Measurements from ENCODE around the gene DIO2. TPM values are rescaled to one million over a fixed set of nuclear protein-coding genes. Genes with fewer than 3 reads are reported as not detected.

The DIO2 gene
- total RNA-seq, result 1 to 10 TPM in 2 of 3 donors, under 1 TPM in 1; 0.41 to 1.3 (median 1.1) TPM
- long read RNA-seq, donor 1, result 0 reads
- long read RNA-seq, donor 2, partial matches to known transcripts, result 0 of 1 reads
- long read RNA-seq, donor 2, other reads (novel, unspliced or antisense), result 1 of 1 reads

DNA sequence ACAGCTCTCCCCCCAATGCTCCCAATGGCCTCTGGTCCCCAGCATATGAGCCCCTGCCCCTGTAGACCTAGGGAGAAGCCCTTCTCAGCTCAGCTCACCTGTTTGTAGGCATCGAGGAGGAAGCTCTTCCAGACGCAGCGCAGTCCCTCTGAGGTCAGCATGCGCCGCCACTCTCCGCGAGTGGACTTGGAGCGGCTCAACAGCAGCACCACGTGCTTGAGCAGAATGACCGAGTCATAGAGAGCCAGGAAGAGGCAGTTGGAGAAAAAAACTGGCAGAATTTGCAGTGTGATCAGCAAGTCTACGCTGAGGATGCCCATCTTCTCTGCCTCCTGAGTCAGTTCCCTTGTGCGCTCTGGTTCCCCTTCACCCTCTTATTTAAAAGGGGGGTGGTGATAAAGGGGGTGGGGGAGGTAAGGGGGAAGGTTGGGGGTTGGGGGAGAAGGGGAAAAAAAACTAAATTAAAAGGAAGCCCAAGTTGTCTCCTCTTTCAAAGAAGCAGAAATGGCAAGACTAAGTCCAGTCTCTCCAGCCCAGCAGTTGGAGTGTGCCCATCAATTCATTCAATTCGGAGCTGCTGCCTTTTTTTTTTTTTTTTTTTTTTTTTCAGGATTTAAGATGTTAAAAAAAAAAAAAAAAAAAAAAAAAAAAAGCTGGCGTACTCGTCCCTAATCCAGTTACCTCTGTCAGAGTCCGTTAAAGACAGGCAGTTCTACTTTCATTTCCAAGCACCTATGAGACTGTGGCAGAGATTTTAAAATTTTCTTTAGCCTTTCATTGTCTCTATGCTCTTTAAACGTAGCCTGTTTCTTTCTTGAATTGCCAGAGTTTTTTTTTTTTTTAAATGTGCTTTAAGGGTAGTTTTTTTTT, at the start of gene DIO2:
Gene DIO2 (minus strand): TSS at position 352 of the 870 bp plus-strand sequence. CDS start 32 bp downstream, at position 320.
- Histone ChIP-seq H3K36me3 (ENCODE audit: low read depth) (no peaks in the 10 kb centered on the region), H3K9me3 (no peaks in the 10 kb centered on the region), H3K4me1 (ENCODE audit: low read depth) (no peaks in the 10 kb centered on the region), H3K4me3 (no peak within 1 kb of the TSS)
- intact Hi-C loops (cut with DNase I, micrococcal nuclease), result no loop called here
- TF ChIP-seq, protein P1, sequence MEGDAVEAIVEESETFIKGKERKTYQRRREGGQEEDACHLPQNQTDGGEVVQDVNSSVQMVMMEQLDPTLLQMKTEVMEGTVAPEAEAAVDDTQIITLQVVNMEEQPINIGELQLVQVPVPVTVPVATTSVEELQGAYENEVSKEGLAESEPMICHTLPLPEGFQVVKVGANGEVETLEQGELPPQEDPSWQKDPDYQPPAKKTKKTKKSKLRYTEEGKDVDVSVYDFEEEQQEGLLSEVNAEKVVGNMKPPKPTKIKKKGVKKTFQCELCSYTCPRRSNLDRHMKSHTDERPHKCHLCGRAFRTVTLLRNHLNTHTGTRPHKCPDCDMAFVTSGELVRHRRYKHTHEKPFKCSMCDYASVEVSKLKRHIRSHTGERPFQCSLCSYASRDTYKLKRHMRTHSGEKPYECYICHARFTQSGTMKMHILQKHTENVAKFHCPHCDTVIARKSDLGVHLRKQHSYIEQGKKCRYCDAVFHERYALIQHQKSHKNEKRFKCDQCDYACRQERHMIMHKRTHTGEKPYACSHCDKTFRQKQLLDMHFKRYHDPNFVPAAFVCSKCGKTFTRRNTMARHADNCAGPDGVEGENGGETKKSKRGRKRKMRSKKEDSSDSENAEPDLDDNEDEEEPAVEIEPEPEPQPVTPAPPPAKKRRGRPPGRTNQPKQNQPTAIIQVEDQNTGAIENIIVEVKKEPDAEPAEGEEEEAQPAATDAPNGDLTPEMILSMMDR (IDR thresholded peaks at IDR 0.05), result no peak
- DNase-seq (peak in 2 of 3 donors; percentile 5 to 22), ATAC-seq (peak; percentile 25)

DNA sequence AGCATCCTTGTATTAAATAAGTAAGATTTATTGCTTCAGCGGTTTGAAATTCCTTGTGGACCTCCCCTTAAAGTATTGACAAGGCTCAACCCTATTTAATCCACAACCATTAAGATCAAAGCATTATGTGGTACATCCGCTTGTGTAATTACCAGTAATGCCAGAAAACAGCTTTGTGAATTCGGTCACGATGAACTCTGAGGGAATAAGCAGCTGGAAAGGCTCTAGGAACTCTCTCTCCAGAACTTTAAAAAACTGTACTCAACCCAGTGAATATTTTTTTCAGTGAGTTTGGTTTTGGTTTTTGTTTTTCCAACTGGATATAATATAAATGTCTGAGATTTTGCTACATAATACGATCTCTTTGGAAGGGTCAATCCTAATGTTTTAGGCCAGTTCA, 49.3 kb upstream of the DIO2 start:
- Histone ChIP-seq H3K4me1 (ENCODE audit: low read depth) (no peaks in the 10 kb centered on the region), H3K36me3 (ENCODE audit: low read depth) (no peaks in the 10 kb centered on the region), H3K9me3 (no peaks in the 10 kb centered on the region), H3K4me3 (no peak overlapping the region)
- TF ChIP-seq, protein P1 (IDR thresholded peaks at IDR 0.05), result no peak
- DNase-seq, result no peak
- ATAC-seq, result no peak
- intact Hi-C loops (cut with DNase I, micrococcal nuclease), result no loop called here

DNA sequence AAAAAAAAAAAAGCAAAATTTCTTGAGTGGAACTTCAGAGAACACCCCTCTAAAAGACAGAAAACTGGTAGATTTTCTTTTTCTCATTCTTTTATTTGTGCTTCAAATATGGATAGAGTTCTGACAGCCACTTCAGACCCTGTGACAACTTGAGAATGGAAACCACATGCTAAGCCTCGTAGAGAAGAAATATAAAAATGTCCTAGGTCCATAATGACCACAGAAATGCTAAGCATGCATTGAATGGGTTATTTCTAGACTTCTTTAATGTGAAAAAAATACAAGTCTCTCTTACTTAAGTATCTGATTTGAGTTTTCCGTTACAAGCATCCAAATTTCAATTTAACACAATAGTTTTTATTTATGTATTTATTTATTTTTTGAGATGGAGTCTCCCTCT, 28.3 kb upstream of the DIO2 start:
- TF ChIP-seq, protein P1 (IDR thresholded peaks at IDR 0.05), result no peak
- no peak overlapping the region for H3K4me3 ChIP-seq
- ATAC-seq (no peak), DNase-seq (no peak)
- intact Hi-C loops (cut with DNase I, micrococcal nuclease), result no loop called here
- no peaks in the 10 kb centered on the region for H3K4me1 ChIP-seq (ENCODE audit: low read depth)
- no peaks in the 10 kb centered on the region for H3K36me3 ChIP-seq (ENCODE audit: low read depth)
- H3K9me3 ChIP-seq, result peaks cover 17% of the 10 kb centered on the region

DNA sequence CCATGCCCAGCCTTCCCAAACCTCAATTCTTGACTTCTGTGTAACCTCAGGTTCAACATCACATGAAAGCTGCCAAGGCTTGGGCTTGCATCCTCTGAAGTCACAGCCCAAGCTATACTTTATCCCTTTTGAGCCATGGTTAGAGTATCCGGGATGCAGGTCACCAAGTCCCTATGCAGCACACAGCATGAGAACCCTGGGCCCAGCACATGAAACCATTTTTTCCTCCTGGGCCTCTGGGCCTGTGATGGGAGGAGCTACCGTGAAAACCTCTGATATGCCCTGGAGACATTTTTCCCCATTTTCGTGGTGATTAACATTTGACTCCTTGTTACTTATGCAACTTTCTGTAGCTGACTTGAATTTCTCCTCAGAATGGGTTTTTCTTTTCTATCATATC, 25.8 kb upstream of the DIO2 start:
- H3K4me1 ChIP-seq (ENCODE audit: low read depth), result no peaks in the 10 kb centered on the region
- TF ChIP-seq, protein P1 (IDR thresholded peaks at IDR 0.05), result no peak
- H3K4me3 ChIP-seq, result no peak overlapping the region
- ATAC-seq (no peak), DNase-seq (no peak)
- H3K9me3 ChIP-seq, result peaks cover 17% of the 10 kb centered on the region
- intact Hi-C loops (cut with DNase I, micrococcal nuclease), result no loop called here
- no peaks in the 10 kb centered on the region for H3K36me3 ChIP-seq (ENCODE audit: low read depth)

DNA sequence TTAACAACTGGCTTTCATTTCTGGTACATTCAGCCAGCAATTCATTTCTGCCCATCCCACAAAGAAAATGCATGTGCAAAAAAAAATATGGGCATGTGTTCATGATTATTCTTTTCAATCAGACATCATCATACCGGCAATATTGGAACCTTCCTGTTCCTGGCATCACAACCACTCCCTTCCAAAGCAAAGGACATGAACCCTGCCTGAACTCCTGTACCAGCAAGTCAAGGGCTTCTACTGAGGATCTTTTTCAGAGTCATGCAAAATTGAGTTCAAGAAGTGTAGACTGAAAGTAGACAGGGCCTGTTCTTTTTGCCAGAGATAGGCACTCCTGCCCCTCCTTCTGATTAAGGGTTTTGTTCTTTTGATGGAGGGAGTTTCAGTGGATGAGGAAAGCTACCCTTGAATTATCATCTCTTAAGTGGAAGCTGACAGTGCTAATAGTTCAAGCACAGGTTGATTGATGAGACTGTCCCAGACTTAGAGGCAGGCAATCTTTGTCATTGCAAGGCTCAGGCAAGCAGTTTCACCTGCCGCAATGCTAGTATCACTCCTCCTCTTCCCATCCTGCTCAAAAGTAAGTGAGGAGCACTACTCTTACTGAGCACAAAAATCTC, 22.3 kb upstream of the DIO2 start:
- no peak for ATAC-seq
- H3K36me3 ChIP-seq (ENCODE audit: low read depth), result no peaks in the 10 kb centered on the region
- TF ChIP-seq, protein P1 (IDR thresholded peaks at IDR 0.05), result no peak
- no peaks in the 10 kb centered on the region for H3K4me1 ChIP-seq (ENCODE audit: low read depth)
- H3K4me3 ChIP-seq, result no peak overlapping the region
- peaks cover 17% of the 10 kb centered on the region for H3K9me3 ChIP-seq
- intact Hi-C loops (cut with DNase I, micrococcal nuclease), result no loop called here
- no peak for DNase-seq

Measured in mucosa of descending colon (tissue), 3 donors.